ENCODE results near the gene USP21. TPM values are rescaled to one million over a fixed set of nuclear protein-coding genes. Genes with fewer than 3 reads are reported as not detected.
A peak's percentile ranks its signal among the peaks of the same experiment; 100 is the strongest.

USP21 gene
- total and polyA plus RNA-seq, 9 of the 15 experiments (the other 6 are each of a cell fraction or from before 2014, with no cell fraction given): 4.9 to 52.4 (median 21.6) TPM

DNA sequence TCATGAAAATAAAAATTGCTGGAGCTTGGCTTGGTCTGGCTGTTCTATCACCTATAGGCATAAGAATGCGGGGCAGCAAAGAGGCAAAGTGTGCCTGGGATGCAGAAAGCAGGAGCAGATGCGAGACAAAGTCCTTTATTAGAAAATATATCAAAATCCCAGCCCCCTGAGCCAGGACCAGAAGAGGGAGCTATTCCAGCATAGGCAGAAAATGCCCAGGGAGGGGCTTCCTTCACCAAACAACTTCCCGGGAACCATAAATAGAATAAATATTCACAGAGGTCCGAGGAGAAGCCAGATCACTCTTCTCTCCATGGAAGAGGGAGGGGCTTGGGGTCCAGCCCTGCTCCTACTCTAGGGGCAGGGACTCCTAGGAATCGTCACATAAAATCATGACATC is 11.9 kb downstream of the USP21 start:
- Histone ChIP-seq H3K27ac (ENCODE audit: extremely low read depth, low read depth, low read length) (no peak overlapping the region), H3K36me3 (ENCODE audit: control insufficient read depth, insufficient read depth, low read length) (peaks cover 80% of the 10 kb centered on the region), H2AFZ (ENCODE audit: low read depth, low read length) (no peak overlapping the region), H3K9me1 (ENCODE audit: control insufficient read depth, insufficient read depth, low read length) (no peaks in the 10 kb centered on the region), H3K9ac (ENCODE audit: insufficient read depth in 1 of 2, low read depth in 2 of 2, low read length in 2 of 2) (0 out of 4 replicates have a peak overlapping the region, but pooled peaks of 1 of the 2 experiments have one; percentile 27), H3K4me3 (no peak overlapping the region), H3K27me3 (ENCODE audit: control insufficient read depth in 2 of 2, insufficient read depth in 2 of 2, low read length in 2 of 2) (no peaks in the 10 kb centered on the region), H3K4me1 (replicated peaks in 1 of 2; ENCODE audit: control insufficient read depth in 2 of 2, insufficient read depth in 2 of 2, low read length in 2 of 2) (peaks cover 15 to 45% of the 10 kb centered on the region in 2 experiments; a peak in 4 of 5 replicates), H4K20me1 (replicated peaks; ENCODE audit: control insufficient read depth, insufficient read depth, low read length) (no peaks in the 10 kb centered on the region), H3K79me2 (ENCODE audit: control insufficient read depth, insufficient read depth, low read length) (peaks cover 33% of the 10 kb centered on the region), H3K9me3 (replicated peaks; ENCODE audit: control insufficient read depth, insufficient read depth, low read depth, low read length) (no peaks in the 10 kb centered on the region), H3K4me2 (ENCODE audit: insufficient read depth, low read length) (no peak overlapping the region)
- ATAC-seq: no peak
- CTCF ChIA-PET (ENCODE audit: low intra/inter-chr PET ratio): no interaction called here
- intact Hi-C loops (cut with micrococcal nuclease) (loop anchor here (10.0 kb wide), 1 partner anchor 336 kb away; no protein-coding TSS in a partner anchor), in situ Hi-C loops (cut with MboI) (no loop called here)
- TF ChIP-seq, protein P1, sequence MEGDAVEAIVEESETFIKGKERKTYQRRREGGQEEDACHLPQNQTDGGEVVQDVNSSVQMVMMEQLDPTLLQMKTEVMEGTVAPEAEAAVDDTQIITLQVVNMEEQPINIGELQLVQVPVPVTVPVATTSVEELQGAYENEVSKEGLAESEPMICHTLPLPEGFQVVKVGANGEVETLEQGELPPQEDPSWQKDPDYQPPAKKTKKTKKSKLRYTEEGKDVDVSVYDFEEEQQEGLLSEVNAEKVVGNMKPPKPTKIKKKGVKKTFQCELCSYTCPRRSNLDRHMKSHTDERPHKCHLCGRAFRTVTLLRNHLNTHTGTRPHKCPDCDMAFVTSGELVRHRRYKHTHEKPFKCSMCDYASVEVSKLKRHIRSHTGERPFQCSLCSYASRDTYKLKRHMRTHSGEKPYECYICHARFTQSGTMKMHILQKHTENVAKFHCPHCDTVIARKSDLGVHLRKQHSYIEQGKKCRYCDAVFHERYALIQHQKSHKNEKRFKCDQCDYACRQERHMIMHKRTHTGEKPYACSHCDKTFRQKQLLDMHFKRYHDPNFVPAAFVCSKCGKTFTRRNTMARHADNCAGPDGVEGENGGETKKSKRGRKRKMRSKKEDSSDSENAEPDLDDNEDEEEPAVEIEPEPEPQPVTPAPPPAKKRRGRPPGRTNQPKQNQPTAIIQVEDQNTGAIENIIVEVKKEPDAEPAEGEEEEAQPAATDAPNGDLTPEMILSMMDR (IDR thresholded peaks at IDR 0.05 in 2 of 3, conservative IDR thresholded peaks at IDR 0.05 in 1 of 3; ENCODE audit: insufficient read depth in 2 of 3, low read depth in 1 of 3, low read length in 3 of 3): peak; percentile 41 to 48 (median 42); a peak in 5 of 6 replicates
- TF ChIP-seq ZNF232 (CRISPR knock-in tag; IDR thresholded peaks at IDR 0.05) (no peak), TCFL5 (CRISPR knock-in tag; conservative IDR thresholded peaks at IDR 0.05) (no peak), MECOM (CRISPR knock-in tag; IDR thresholded peaks at IDR 0.05) (no peak), BRF1 (IDR thresholded peaks at IDR 0.05; ENCODE audit: borderline replicate concordance, extremely low read depth, insufficient read length) (no peak), MAFK (IDR thresholded peaks at IDR 0.05; ENCODE audit: low read length) (no peak)
- FAIRE-seq: no peak
- BruUV-seq (replicated peaks): no TSS peak
- peak in 1 of 4 experiments; percentile 14 for DNase-seq (ENCODE audit: extremely low read depth in 1 of 4, low spot score in 3 of 4)
- WGBS (ENCODE audit: insufficient coverage, low coverage, missing lambda C conversion rate): 77% methylated on average over 4 of the region's 5 CpGs
- POLR2A ChIA-PET: interaction anchor here (0.6 to 3.1 kb wide), 4 partner anchors 10 to 1523 kb away, joined by 3 to 12 read pairs (median 8); no protein-coding TSS in a partner anchor
